ENCODE results near the gene RFX3.

RFX3 gene

DNA sequence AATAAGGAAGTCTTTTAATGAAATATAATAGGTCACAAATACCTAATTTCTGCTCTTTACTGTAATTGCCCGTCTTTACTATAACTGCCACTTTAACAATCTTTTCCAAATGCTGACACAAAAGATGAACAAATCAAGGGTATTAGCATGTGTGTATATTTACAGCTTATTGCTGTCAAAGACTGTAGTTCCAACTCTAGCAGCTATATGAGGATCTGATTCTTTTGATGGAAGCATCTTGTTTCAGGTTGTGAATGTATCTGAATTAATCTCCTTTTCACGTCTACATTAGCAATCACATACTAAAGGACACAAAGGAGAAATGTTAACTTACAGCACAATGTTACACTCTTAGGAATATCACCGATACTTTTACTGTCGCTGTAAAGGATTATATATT lies 27.9 kb downstream of the RFX3 start:
- H3K27ac Mint-ChIP-seq: no peak overlapping the region
- TF ChIP-seq, protein P1, sequence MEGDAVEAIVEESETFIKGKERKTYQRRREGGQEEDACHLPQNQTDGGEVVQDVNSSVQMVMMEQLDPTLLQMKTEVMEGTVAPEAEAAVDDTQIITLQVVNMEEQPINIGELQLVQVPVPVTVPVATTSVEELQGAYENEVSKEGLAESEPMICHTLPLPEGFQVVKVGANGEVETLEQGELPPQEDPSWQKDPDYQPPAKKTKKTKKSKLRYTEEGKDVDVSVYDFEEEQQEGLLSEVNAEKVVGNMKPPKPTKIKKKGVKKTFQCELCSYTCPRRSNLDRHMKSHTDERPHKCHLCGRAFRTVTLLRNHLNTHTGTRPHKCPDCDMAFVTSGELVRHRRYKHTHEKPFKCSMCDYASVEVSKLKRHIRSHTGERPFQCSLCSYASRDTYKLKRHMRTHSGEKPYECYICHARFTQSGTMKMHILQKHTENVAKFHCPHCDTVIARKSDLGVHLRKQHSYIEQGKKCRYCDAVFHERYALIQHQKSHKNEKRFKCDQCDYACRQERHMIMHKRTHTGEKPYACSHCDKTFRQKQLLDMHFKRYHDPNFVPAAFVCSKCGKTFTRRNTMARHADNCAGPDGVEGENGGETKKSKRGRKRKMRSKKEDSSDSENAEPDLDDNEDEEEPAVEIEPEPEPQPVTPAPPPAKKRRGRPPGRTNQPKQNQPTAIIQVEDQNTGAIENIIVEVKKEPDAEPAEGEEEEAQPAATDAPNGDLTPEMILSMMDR (IDR thresholded peaks at IDR 0.05): no peak
- peaks cover 3% of the 10 kb centered on the region for H3K9me3 Mint-ChIP-seq
- DNase-seq: no peak
- H3K4me1 Mint-ChIP-seq: peaks cover 22% of the 10 kb centered on the region
- H3K36me3 Mint-ChIP-seq (ENCODE audit: low read depth): peaks cover 19% of the 10 kb centered on the region
- no peaks in the 10 kb centered on the region for H3K27me3 Mint-ChIP-seq (ENCODE audit: low read depth, poor library complexity)
- H3K4me3 Mint-ChIP-seq: no peak overlapping the region

DNA sequence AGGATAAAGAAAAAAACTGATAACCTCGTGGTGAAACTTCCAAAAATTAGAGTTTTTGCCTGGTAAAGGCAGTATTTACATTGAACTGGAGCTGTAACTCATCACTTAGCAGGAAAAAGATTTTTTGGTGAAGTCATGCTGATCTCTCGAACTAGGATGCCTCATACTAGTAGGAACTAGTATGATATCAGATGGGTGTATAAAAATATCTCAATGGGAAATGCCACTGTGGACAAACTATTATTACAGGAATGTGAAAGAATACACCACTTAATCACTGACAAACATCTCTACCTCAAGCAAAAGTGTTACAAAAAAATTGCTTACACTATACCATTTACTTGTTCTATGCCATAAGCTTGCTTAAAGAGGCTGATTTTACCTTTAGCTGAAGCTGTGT lies 28.4 kb downstream of the RFX3 start:
- Mint-ChIP-seq H3K4me1 (peaks cover 22% of the 10 kb centered on the region), H3K9me3 (no peaks in the 10 kb centered on the region), H3K27ac (no peak overlapping the region), H3K27me3 (ENCODE audit: low read depth, poor library complexity) (no peaks in the 10 kb centered on the region), H3K36me3 (ENCODE audit: low read depth) (peaks cover 14% of the 10 kb centered on the region), H3K4me3 (no peak overlapping the region)
- TF ChIP-seq, protein P1 (IDR thresholded peaks at IDR 0.05): no peak
- DNase-seq: no peak

DNA sequence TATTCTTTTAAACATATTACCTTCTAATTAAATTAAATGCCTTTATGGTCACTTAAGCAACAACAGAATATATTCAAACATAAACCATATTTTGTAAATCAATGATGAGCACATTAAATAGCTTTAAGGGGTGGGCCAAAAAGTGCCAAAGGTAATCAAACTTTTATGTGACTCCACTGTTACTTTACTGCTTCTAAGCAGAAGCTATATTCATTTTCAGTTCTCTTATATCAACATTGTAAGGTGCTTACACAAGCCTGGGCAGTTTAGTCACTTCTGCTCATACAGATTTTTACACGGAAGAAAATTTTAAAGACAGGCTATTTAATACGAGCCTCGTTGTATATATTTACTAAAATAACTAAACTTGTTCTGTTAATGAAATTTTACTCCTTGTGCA lies 29.9 kb downstream of the RFX3 start:
- no peak for DNase-seq
- Mint-ChIP-seq H3K4me1 (peaks cover 22% of the 10 kb centered on the region), H3K9me3 (no peaks in the 10 kb centered on the region), H3K27me3 (ENCODE audit: low read depth, poor library complexity) (no peaks in the 10 kb centered on the region), H3K36me3 (ENCODE audit: low read depth) (peaks cover 10% of the 10 kb centered on the region), H3K4me3 (no peak overlapping the region), H3K27ac (no peak overlapping the region)
- TF ChIP-seq, protein P1 (IDR thresholded peaks at IDR 0.05): no peak

DNA sequence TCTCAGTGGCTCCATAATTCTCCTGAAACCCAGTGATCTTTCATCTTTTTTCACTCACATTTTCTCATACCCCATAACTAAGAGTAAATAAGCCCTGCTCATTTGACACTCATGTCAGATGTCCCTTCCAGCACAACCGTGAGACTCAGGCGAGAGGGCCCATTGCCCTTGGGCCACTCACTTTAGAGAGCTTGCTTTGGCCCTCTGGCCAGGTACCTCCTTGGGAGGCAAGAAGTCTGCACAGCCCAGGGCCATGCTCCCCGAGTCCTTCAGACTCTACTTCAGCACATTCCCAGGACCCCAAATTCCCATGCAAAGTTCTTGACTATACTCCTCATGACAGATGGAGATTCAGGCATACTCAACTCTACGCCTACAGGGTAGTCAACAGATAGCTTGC lies 33.6 kb downstream of the RFX3 start:
- Mint-ChIP-seq H3K4me1 (peaks cover 19% of the 10 kb centered on the region), H3K4me3 (no peak overlapping the region), H3K9me3 (no peaks in the 10 kb centered on the region), H3K27ac (no peak overlapping the region), H3K27me3 (ENCODE audit: low read depth, poor library complexity) (no peaks in the 10 kb centered on the region), H3K36me3 (ENCODE audit: low read depth) (peaks cover 18% of the 10 kb centered on the region)
- TF ChIP-seq, protein P1 (IDR thresholded peaks at IDR 0.05): no peak
- no peak for DNase-seq

DNA sequence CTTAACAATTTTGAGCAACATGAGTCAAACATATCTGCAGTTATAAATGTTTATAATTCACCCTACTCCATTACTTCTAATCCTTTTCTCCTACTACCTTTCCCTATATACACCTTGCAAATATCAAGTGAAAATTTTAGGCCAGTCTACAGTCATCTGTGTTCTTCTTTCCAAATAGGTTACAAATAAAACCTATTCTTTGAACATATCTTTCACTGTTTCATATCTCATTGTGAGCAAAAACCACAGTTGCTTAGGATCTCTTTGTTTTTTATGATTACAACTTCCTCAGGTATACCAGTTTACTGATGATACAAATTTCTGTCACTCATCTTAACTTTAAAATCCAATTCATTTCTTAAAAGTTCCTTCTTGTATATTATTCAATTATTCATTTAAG lies 34.4 kb downstream of the RFX3 start:
- H3K9me3 Mint-ChIP-seq: no peaks in the 10 kb centered on the region
- no peaks in the 10 kb centered on the region for H3K27me3 Mint-ChIP-seq (ENCODE audit: low read depth, poor library complexity)
- H3K4me1 Mint-ChIP-seq: peaks cover 17% of the 10 kb centered on the region
- H3K4me3 Mint-ChIP-seq: no peak overlapping the region
- H3K36me3 Mint-ChIP-seq (ENCODE audit: low read depth): peaks cover 19% of the 10 kb centered on the region
- H3K27ac Mint-ChIP-seq: no peak overlapping the region
- no peak for DNase-seq
- TF ChIP-seq, protein P1 (IDR thresholded peaks at IDR 0.05): no peak

DNA sequence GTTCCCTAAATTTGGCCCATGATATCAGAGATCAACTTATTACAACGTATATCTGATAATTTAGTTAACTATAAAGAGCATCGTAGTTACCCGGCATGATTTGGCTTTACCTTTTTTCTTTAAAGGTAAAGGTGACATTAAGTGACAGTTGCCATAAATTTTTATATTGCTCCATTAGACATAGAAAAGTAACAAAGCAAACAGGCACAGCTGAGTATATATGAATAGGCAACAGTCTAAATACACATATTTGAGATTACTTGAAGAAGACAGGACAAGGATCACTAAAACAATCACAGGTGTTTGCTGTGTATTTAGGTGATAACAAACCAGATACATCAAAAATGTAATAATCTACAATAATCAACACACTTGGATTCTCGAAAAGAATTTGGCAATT lies 34.8 kb downstream of the RFX3 start:
- DNase-seq: no peak
- peaks cover 13% of the 10 kb centered on the region for H3K4me1 Mint-ChIP-seq
- no peak overlapping the region for H3K4me3 Mint-ChIP-seq
- TF ChIP-seq, protein P1 (IDR thresholded peaks at IDR 0.05): no peak
- no peaks in the 10 kb centered on the region for H3K9me3 Mint-ChIP-seq
- H3K36me3 Mint-ChIP-seq (ENCODE audit: low read depth): peaks cover 23% of the 10 kb centered on the region
- H3K27ac Mint-ChIP-seq: no peak overlapping the region
- no peaks in the 10 kb centered on the region for H3K27me3 Mint-ChIP-seq (ENCODE audit: low read depth, poor library complexity)
